Upper lobe of left lung (tissue), 4 donors: ENCODE data around the gene CCDC192.

Experiments
- CTCF ChIP-seq, 6 experiments: fragments of 450-650 bp in 4 of 6; fragments of 200-600 bp in 2 of 6; sonication (generic) in 2 of 6; IDR thresholded peaks; one replicate each; pipeline ENCODE4 v1.5.1; 2016 to 2019; ENCODE audit warnings: antibody characterized with exemption in 6 of 6
- POLR2AphosphoS5 ChIP-seq, 2 donors: sonication (generic); formaldehyde crosslinking; IDR thresholded peaks; one replicate each; pipeline ENCODE4 v1.5.1; 2017; ENCODE audit warnings: antibody characterized with exemption in 2 of 2

- TF ChIP-seq CTCF (IDR thresholded peaks at IDR 0.05) (no peak), POLR2AphosphoS5 (IDR thresholded peaks at IDR 0.05) (no peak)
Observed at GRCh38 chr5:127665641-127666040, 37.5 kb upstream of the CCDC192 start.
